ENCODE measurements around the gene RBP3. TPM values are rescaled to one million over a fixed set of nuclear protein-coding genes. Genes with fewer than 3 reads are reported as not detected.

RBP3 gene
- polyA plus RNA-seq, 1 donor from 2014 or later, result not detected

GRCh38 chr10:47331954-47332353 is 16.2 kb upstream of the RBP3 start:
- no peak overlapping the region for H3K9ac ChIP-seq (ENCODE audit: low read length)
- H3K27ac ChIP-seq (ENCODE audit: low read length), result no peak overlapping the region
- no peaks in the 10 kb centered on the region for H3K9me3 ChIP-seq (ENCODE audit: low read length)
- no peaks in the 10 kb centered on the region for H4K20me1 ChIP-seq (ENCODE audit: insufficient read depth)
- H3K9me2 ChIP-seq (ENCODE audit: insufficient read depth, low read length), result no peaks in the 10 kb centered on the region
- H3K79me2 ChIP-seq (replicated peaks; ENCODE audit: insufficient read depth, low read length), result no peaks in the 10 kb centered on the region
- H3K4me3 ChIP-seq (ENCODE audit: low read length), result no peak overlapping the region
- TF ChIP-seq EP300 (conservative IDR thresholded peaks at IDR 0.05; ENCODE audit: poor library complexity, severe bottlenecking), result no peak
- no peak for TF ChIP-seq TAF1 (IDR thresholded peaks at IDR 0.05; ENCODE audit: low read depth)
- TF ChIP-seq MXI1 (conservative IDR thresholded peaks at IDR 0.05; ENCODE audit: poor library complexity, severe bottlenecking), result no peak
- no peak for TF ChIP-seq SMC3 (conservative IDR thresholded peaks at IDR 0.05; ENCODE audit: poor library complexity)
- no peak for TF ChIP-seq REST (IDR thresholded peaks at IDR 0.05; ENCODE audit: borderline replicate concordance)
- TF ChIP-seq EZH2 (IDR thresholded peaks at IDR 0.05; ENCODE audit: borderline replicate concordance, insufficient read depth, low read length, poor library complexity, severe bottlenecking), result no peak
- TF ChIP-seq CTCF (IDR thresholded peaks at IDR 0.05; ENCODE audit: poor library complexity, severe bottlenecking), result no peak
- no peaks in the 10 kb centered on the region for H3F3A ChIP-seq (ENCODE audit: insufficient read depth, low read length, poor library complexity, severe bottlenecking)
- no peaks in the 10 kb centered on the region for H3K36me3 ChIP-seq (ENCODE audit: insufficient read depth, low read length)
- no peak overlapping the region for H3K4me2 ChIP-seq (ENCODE audit: low read length)
- no peaks in the 10 kb centered on the region for H3K27me3 ChIP-seq (ENCODE audit: insufficient read depth, low read depth, low read length)
- H2AFZ ChIP-seq (ENCODE audit: low read depth, low read length), result no peak overlapping the region

GRCh38 chr10:47332371-47332770 is 15.8 kb upstream of the RBP3 start:
- Histone ChIP-seq H4K20me1 (ENCODE audit: insufficient read depth) (no peaks in the 10 kb centered on the region), H3F3A (ENCODE audit: insufficient read depth, low read length, poor library complexity, severe bottlenecking) (no peaks in the 10 kb centered on the region), H3K9ac (ENCODE audit: low read length) (no peak overlapping the region), H3K36me3 (ENCODE audit: insufficient read depth, low read length) (no peaks in the 10 kb centered on the region), H3K79me2 (replicated peaks; ENCODE audit: insufficient read depth, low read length) (no peaks in the 10 kb centered on the region), H3K4me2 (ENCODE audit: low read length) (no peak overlapping the region), H3K27ac (ENCODE audit: low read length) (no peak overlapping the region), H3K9me3 (ENCODE audit: low read length) (no peaks in the 10 kb centered on the region), H3K4me3 (ENCODE audit: low read length) (no peak overlapping the region), H3K9me2 (ENCODE audit: insufficient read depth, low read length) (no peaks in the 10 kb centered on the region), H3K27me3 (ENCODE audit: insufficient read depth, low read depth, low read length) (no peaks in the 10 kb centered on the region), H2AFZ (ENCODE audit: low read depth, low read length) (no peak overlapping the region)
- TF ChIP-seq POLR2AphosphoS5 (IDR thresholded peaks at IDR 0.05), result no peak
- no peak for TF ChIP-seq MXI1 (conservative IDR thresholded peaks at IDR 0.05; ENCODE audit: poor library complexity, severe bottlenecking)
- no peak for TF ChIP-seq TAF1 (IDR thresholded peaks at IDR 0.05; ENCODE audit: low read depth)
- TF ChIP-seq REST (IDR thresholded peaks at IDR 0.05; ENCODE audit: borderline replicate concordance), result no peak
- no peak for TF ChIP-seq CTCF (IDR thresholded peaks at IDR 0.05; ENCODE audit: poor library complexity, severe bottlenecking)
- no peak for TF ChIP-seq EZH2 (IDR thresholded peaks at IDR 0.05; ENCODE audit: borderline replicate concordance, insufficient read depth, low read length, poor library complexity, severe bottlenecking)
- TF ChIP-seq SMC3 (conservative IDR thresholded peaks at IDR 0.05; ENCODE audit: poor library complexity), result no peak
- TF ChIP-seq EP300 (conservative IDR thresholded peaks at IDR 0.05; ENCODE audit: poor library complexity, severe bottlenecking), result no peak
- TF ChIP-seq RAD21 (conservative IDR thresholded peaks at IDR 0.05), result no peak

Measured in neural cell (in vitro differentiated cells).